Renal cortex interstitium (tissue), 11 donors: ENCODE measurements around the gene HTRA3. TPM values are rescaled to one million over a fixed set of nuclear protein-coding genes. Genes with fewer than 3 reads are reported as not detected.

Experiments used
- DNase-seq, 11 donors: peaks; one replicate each; pipeline ENCODE4 v3.0.0-alpha.2; 2013; ENCODE audit warnings: low read depth in 9 of 11, low spot score in 4 of 11; ENCODE audit errors: extremely low read depth in 1 of 11
- polyA plus RNA-seq, 3 donors: library from polyadenylated mRNA; unstranded; fragments of 120-200 nt; gene quantifications; one replicate each; pipeline ENCODE4 v1.2.1, GENCODE V29; 2013; ENCODE audit not compliant: insufficient read length in 3 of 3

The HTRA3 gene
- polyA plus RNA-seq, 3 donors: 7.0 to 13.1 (median 9.3) TPM

GRCh38 chr4:8314691-8315255, 45.2 kb downstream of the HTRA3 start:
- DNase-seq: no peak

GRCh38 chr4:8315435-8316250, 46.1 kb downstream of the HTRA3 start:
- peak; percentile 67 to 91 (median 82) for DNase-seq

- DNase-seq: no peak
Observed at GRCh38 chr4:8316251-8316771, 46.8 kb downstream of the HTRA3 start.

- no peak for DNase-seq
Observed at GRCh38 chr4:8316911-8317351, 47.4 kb downstream of the HTRA3 start.

- DNase-seq: no peak
Observed at GRCh38 chr4:8317474-8317873, 47.9 kb downstream of the HTRA3 start.

GRCh38 chr4:8318509-8318908, 49.0 kb downstream of the HTRA3 start:
- DNase-seq: no peak

- DNase-seq: no peak
Observed at GRCh38 chr4:8319061-8319460, 49.5 kb downstream of the HTRA3 start.

GRCh38 chr4:8319731-8320385, 50.3 kb downstream of the HTRA3 start:
- no peak for DNase-seq

GRCh38 chr4:8320386-8320750, 50.8 kb downstream of the HTRA3 start:
- DNase-seq: no peak

GRCh38 chr4:8321220-8321619, 51.7 kb downstream of the HTRA3 start:
- no peak for DNase-seq

GRCh38 chr4:8321771-8322170, 52.2 kb downstream of the HTRA3 start:
- DNase-seq: no peak

GRCh38 chr4:8322794-8323704, 53.5 kb downstream of the HTRA3 start:
- DNase-seq: no peak

GRCh38 chr4:8323947-8324555, 54.5 kb downstream of the HTRA3 start:
- no peak for DNase-seq

GRCh38 chr4:8324640-8325239, 55.2 kb downstream of the HTRA3 start:
- no peak for DNase-seq

- DNase-seq: no peak
Observed at GRCh38 chr4:8325291-8325973, 55.9 kb downstream of the HTRA3 start.

GRCh38 chr4:8326206-8326605, 56.7 kb downstream of the HTRA3 start:
- DNase-seq: no peak

- DNase-seq: no peak
Observed at GRCh38 chr4:8328456-8328855, 58.9 kb downstream of the HTRA3 start.
